MM.1S (cell line): Measurements from ENCODE around the gene IL37.

Experiments used
- CTCF ChIP-seq: fragments of 300-600 bp; sonication (generic); IDR thresholded peaks from 2 replicates; pipeline ENCODE4 v1.5.1; 2016; ENCODE audit warnings: antibody characterized with exemption, low read length, mixed read lengths
- EZH2 ChIP-seq: fragments of 300-600 bp; sonication (generic); optimal IDR thresholded peaks from 2 replicates; pipeline ENCODE3; 2017; ENCODE audit warnings: low read depth, mild to moderate bottlenecking, antibody characterized with exemption, low read length, mixed read lengths
- EZH2phosphoT487 ChIP-seq: fragments of 300-600 bp; sonication (generic); IDR thresholded peaks from 2 replicates; pipeline ENCODE4 v1.6.1; 2018; ENCODE audit warnings: antibody characterized with exemption, low read length

GRCh38 chr2:112936927-112937232 is 25.9 kb downstream of the IL37 start:
- TF ChIP-seq CTCF (no peak), EZH2 (no peak), EZH2phosphoT487 (no peak)
